Common myeloid progenitor, CD34-positive (primary cell): Measurements from ENCODE around the gene LOX.

Source experiments
- CTCF ChIA-PET: fragments of 350-600 bp; sonication (Branson Sonifier 250); formaldehyde crosslinking; loops from one replicate; lab custom pipeline; 2021; ENCODE audit warnings: antibody characterized with exemption; lab: Charles Lee
- POLR2A ChIA-PET: fragments of 350-600 bp; sonication (Branson Sonifier 250); formaldehyde crosslinking; loops from one replicate; lab custom pipeline; 2021; ENCODE audit warnings: antibody characterized with exemption; lab: Charles Lee
- DNase-seq, 3 donors: peaks; one replicate each; pipeline versions ENCODE4 v3.0.0 to v3.0.0-alpha.2; 2013
- H3K27ac ChIP-seq, 2 experiments: 1 replicate in 1 of 2; 2 replicates in 1 of 2; pipeline ENCODE4 v1.7.0; 2013; ENCODE audit warnings: inconsistent platforms in 2 of 2, low read length in 2 of 2, mild to moderate bottlenecking in 2 of 2, low read depth in 1 of 2, moderate library complexity in 1 of 2; ENCODE audit not compliant: severe bottlenecking in 2 of 2, insufficient read depth in 1 of 2, poor library complexity in 1 of 2
- H3K27me3 ChIP-seq, 5 experiments: replicated peaks in 2 of 5; 1 replicate in 3 of 5; 2 replicates in 2 of 5; pipeline versions ENCODE4 v1.6.1 to v1.7.0; 2013; ENCODE audit warnings: low read length in 4 of 5, mild to moderate bottlenecking in 2 of 5, moderate library complexity in 2 of 5, inconsistent platforms in 1 of 5; ENCODE audit not compliant: insufficient read depth in 5 of 5, control insufficient read depth in 4 of 5
- H3K36me3 ChIP-seq, 4 experiments: 1 replicate in 2 of 4; 2 replicates in 2 of 4; pipeline versions ENCODE4 v1.6.1 to v1.7.0; 2013; ENCODE audit warnings: low read length in 3 of 4, control low read depth in 1 of 4, mild to moderate bottlenecking in 1 of 4; ENCODE audit not compliant: control insufficient read depth in 4 of 4, insufficient read depth in 4 of 4
- H3K4me1 ChIP-seq, 4 experiments: 1 replicate in 3 of 4; 2 replicates in 1 of 4; pipeline versions ENCODE4 v1.6.1 to v1.7.1; 2013; ENCODE audit warnings: low read length in 3 of 4, mild to moderate bottlenecking in 3 of 4, control low read depth in 1 of 4, inconsistent platforms in 1 of 4, moderate library complexity in 1 of 4; ENCODE audit not compliant: control insufficient read depth in 4 of 4, insufficient read depth in 4 of 4; ENCODE audit errors: control extremely low read depth in 1 of 4
- H3K4me3 ChIP-seq, 7 experiments: 1 replicate in 4 of 7; 2 replicates in 3 of 7; pipeline versions ENCODE4 v1.5.1 to v1.7.0; 2013; ENCODE audit warnings: mild to moderate bottlenecking in 7 of 7, low read length in 6 of 7, moderate library complexity in 6 of 7, inconsistent platforms in 2 of 7, low read depth in 2 of 7, control low read depth in 1 of 7; ENCODE audit not compliant: insufficient read depth in 4 of 7, control insufficient read depth in 1 of 7; ENCODE audit errors: extremely low read depth in 1 of 7
- H3K9me3 ChIP-seq, 5 experiments: 1 replicate in 4 of 5; 2 replicates in 1 of 5; pipeline versions ENCODE4 v1.6.1 to v1.7.1; 2013; ENCODE audit warnings: low read length in 4 of 5, mild to moderate bottlenecking in 2 of 5, inconsistent platforms in 1 of 5, low read depth in 1 of 5, moderate library complexity in 1 of 5; ENCODE audit not compliant: control insufficient read depth in 4 of 5, insufficient read depth in 2 of 5; ENCODE audit errors: control extremely low read depth in 1 of 5
- WGBS: methylation state at CpG from one replicate; pipeline ENCODE4 v1.1.5; 2013; ENCODE audit not compliant: insufficient coverage; 5-methylcytosine and 5-hydroxymethylcytosine counted together

Gene LOX

DNA sequence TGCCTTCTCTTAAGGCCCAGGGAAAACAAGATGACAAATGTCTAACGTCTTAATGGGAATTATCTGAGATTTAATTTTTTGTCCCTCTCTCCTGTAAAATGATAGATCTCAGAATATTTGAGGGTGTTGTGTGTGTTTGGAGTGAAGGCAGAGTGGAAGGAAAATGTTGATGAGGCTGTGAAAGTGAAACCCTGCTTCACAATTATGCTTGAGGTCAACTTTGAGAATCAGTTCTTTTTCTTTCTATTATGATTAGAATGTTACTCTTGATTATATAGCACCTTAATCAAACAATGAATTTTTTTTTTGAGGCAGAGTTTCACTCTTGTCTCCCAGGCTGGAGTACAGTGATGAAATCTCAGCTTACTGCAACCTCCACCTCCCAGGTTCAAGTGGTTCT, 5.5 kb upstream of the LOX start:
- ChIA-PET CTCF (interaction anchor here (0.9 kb wide), 1 partner anchor 12 kb away, joined by 3 read pairs; no protein-coding TSS in a partner anchor), POLR2A (no interaction called here)
- no peak overlapping the region for H3K27ac ChIP-seq
- peaks cover 2 to 7% (median 2%) of the 10 kb centered on the region in 4 experiments for H3K4me1 ChIP-seq
- H3K9me3 ChIP-seq, result no peaks in the 10 kb centered on the region
- H3K36me3 ChIP-seq, result no peaks in the 10 kb centered on the region
- no CpG with 5 or more reads among the region's 1 CpG for WGBS
- H3K27me3 ChIP-seq, result peaks cover 0 to 2% (median 0%) of the 10 kb centered on the region in 5 experiments
- H3K4me3 ChIP-seq, result no peak overlapping the region
- no peak for DNase-seq

DNA sequence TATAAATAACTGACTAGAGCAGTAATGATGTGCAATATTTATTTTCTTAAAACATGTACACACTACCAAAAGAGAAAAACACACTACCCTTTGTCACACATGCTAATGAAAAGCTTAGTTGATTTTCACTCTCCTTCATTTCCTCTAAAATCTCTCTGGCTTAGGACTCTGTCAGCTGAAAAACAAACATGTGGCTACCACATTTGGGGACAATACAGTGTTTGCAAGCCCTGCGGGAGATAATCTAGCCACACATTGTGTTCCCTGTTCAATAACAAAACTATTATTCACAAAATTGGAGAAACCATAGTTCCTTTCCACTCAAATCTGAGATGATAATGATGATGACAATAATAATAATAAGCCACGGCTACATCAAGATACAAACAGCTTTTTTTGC, 3.5 kb upstream of the LOX start:
- H3K27me3 ChIP-seq, result peaks cover 0 to 4% (median 2%) of the 10 kb centered on the region in 5 experiments
- no CpG with 5 or more reads among the region's 2 CpGs for WGBS
- H3K4me1 ChIP-seq, result peaks cover 3 to 26% (median 22%) of the 10 kb centered on the region in 4 experiments
- no peaks in the 10 kb centered on the region for H3K36me3 ChIP-seq
- POLR2A ChIA-PET, result interaction anchor here (0.7 kb wide), 1 partner anchor 8 kb away, joined by 3 read pairs; no protein-coding TSS in a partner anchor
- no peak overlapping the region for H3K27ac ChIP-seq
- no peak for DNase-seq
- CTCF ChIA-PET, result interaction anchor here (0.6 to 1.2 kb wide), 2 partner anchors 18 to 114 kb away, joined by 3 read pairs; no protein-coding TSS in a partner anchor
- no peak overlapping the region for H3K4me3 ChIP-seq
- H3K9me3 ChIP-seq, result no peaks in the 10 kb centered on the region

DNA sequence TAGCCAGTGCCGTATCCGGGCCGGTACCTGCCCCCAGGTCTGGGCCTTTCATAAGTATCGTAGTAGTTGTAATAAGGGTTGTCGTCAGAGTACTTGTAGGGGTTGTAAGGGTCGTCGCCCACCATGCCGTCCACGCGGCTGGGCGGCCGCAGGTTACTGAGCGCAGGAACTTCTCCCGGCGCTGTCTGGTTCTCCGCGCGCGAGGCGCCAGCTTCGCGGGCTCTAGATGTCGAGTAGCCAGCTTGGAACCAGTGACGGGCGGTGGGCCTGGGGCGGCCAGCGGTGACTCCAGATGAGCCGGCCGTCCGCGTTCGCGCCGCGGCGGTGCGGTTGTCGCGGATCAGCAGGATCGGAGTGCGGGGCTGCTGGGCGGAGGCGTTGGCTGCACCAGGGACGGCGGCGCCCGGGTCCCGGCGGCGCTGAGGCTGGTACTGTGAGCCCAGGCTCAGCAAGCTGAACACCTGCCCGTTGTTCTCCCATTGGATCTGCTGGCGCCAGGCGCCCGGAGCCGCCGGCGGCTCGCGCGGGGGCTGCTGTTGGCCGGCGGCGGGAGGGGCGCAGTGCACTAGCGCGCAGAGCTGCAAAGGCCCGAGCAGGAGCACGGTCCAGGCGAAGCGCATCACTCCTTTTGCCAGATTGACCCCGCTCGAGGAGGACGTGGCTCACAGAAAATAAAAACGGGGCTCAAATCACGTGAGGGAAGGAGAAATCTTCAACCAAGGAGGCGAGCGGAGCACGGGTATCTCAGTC, 518 bp downstream of the LOX start:
- H3K4me1 ChIP-seq, result peaks cover 16 to 53% (median 29%) of the 10 kb centered on the region in 4 experiments
- peak overlapping the region; percentile 33 to 82 (median 67) for H3K4me3 ChIP-seq
- WGBS, result under 1% methylated on average over 75 of the region's 78 CpGs
- peaks cover 0 to 4% (median 2%) of the 10 kb centered on the region in 5 experiments for H3K27me3 ChIP-seq
- CTCF ChIA-PET, result interaction anchor here (0.7 to 2.9 kb wide), 8 partner anchors 17 to 121 kb away, joined by 3 to 16 read pairs (median 3); partner anchors contain the start of gene SRFBP1
- H3K9me3 ChIP-seq, result no peaks in the 10 kb centered on the region
- no peaks in the 10 kb centered on the region for H3K36me3 ChIP-seq
- H3K27ac ChIP-seq, result peak overlapping the region in 1 of 2 experiments; percentile 57
- POLR2A ChIA-PET, result no interaction called here
- DNase-seq, result peak in 2 of 3 donors; percentile 17 to 48

DNA sequence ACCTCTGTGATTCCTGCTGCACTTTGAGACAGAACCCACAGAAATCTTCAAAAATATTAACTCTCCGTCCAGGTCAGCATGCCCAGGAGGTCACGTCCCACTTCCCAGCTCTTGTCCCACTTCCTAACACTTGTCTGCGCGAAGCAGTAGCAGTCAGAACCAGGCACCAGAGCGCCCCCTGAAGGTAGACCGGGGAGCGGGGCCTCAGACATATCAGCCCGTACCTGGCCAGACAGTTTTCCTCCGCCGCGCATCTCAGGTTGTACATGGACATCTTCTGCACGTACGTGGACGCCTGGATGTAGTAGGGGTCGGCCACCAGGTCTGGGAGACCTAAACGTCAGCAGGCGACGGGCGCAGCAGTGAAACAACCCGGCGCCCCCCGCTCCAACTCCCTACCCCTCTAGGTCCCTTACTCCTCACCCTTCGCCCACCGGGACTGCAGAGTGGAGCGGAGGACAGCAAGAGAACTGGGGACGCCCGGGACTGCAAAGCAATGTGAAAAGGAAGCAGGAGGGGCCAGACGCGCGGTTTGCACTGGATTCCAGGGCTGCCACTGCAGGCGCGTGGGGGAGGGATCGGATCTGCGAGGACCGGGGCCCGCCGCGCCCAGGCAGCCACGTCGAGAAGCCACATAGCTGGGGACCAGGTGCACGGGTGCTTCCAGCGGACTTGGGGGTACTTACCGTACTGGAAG, 1.2 kb downstream of the LOX start:
- POLR2A ChIA-PET, result no interaction called here
- Histone ChIP-seq H3K27me3 (peaks cover 0 to 4% (median 2%) of the 10 kb centered on the region in 5 experiments), H3K4me3 (peak overlapping the region; percentile 33 to 82 (median 67)), H3K9me3 (no peaks in the 10 kb centered on the region), H3K36me3 (no peaks in the 10 kb centered on the region), H3K4me1 (peaks cover 16 to 56% (median 29%) of the 10 kb centered on the region in 4 experiments), H3K27ac (peak overlapping the region in 1 of 2 experiments; percentile 57)
- DNase-seq, result peak; percentile 63 to 90 (median 74)
- CTCF ChIA-PET, result interaction anchor here (0.7 to 2.9 kb wide), 17 partner anchors 12 to 126 kb away, joined by 3 to 16 read pairs (median 3); partner anchors contain the start of gene SRFBP1
- 0% methylated on average over 41 of the region's 43 CpGs for whole genome bisulfite sequencing

DNA sequence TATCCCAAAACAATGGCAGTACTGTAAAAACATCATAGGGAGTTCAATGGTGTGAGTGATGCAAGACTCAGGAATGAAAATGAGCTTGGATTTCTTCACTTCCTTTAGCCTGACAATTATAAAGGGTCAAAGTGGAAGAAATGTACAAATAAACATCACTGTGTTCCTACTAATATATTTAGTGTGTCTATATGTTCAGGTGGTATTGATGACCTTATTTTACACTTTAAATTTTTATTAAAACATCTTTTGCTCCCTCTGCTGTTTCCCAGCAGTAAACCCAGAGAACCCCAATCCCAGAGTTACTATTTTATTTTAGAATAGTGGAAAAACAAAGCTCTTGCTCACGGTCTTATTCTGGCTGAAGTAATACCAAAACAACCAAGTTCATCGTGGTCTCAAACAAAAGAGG, 2.0 kb downstream of the LOX start:
- H3K27ac ChIP-seq, result no peak overlapping the region
- no peaks in the 10 kb centered on the region for H3K36me3 ChIP-seq
- CTCF ChIA-PET, result interaction anchor here (0.7 to 2.9 kb wide), 12 partner anchors 11 to 125 kb away, joined by 3 to 16 read pairs (median 4); partner anchors contain the start of gene SRFBP1
- peaks cover 0 to 4% (median 2%) of the 10 kb centered on the region in 5 experiments for H3K27me3 ChIP-seq
- POLR2A ChIA-PET, result no interaction called here
- peaks cover 19 to 56% (median 29%) of the 10 kb centered on the region in 4 experiments for H3K4me1 ChIP-seq
- no CpG with 5 or more reads among the region's 2 CpGs for WGBS
- no peak for DNase-seq
- H3K4me3 ChIP-seq, result peak overlapping the region in 3 of 7 experiments; percentile 18 to 73 (median 66)
- H3K9me3 ChIP-seq, result no peaks in the 10 kb centered on the region

DNA sequence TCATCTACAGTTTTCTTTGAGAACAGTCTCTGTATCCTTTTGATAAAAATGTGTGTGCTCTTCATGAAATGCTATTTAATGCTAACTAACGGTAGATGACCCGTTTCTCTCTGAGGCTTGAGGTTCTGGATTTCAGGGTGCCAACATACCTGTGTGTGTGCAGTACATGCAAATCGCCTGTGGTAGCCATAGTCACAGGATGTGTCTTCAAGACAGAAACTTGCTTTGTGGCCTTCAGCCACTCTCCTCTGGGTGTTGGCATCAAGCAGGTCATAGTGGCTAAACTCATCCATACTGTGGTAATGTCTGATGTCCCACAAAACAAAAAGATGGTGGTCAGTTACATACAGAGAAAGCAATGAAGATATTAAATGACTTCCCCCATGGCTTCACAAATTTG, 4.2 kb downstream of the LOX start:
- peak in 1 of 3 donors; percentile 45 for DNase-seq
- H3K9me3 ChIP-seq, result no peaks in the 10 kb centered on the region
- peaks cover 19 to 53% (median 29%) of the 10 kb centered on the region in 4 experiments for H3K4me1 ChIP-seq
- H3K27me3 ChIP-seq, result peaks cover 0 to 4% (median 2%) of the 10 kb centered on the region in 5 experiments
- 57% methylated on average over 3 of the region's 3 CpGs for WGBS
- POLR2A ChIA-PET, result no interaction called here
- peak overlapping the region in 1 of 7 experiments; percentile 23 for H3K4me3 ChIP-seq
- no peaks in the 10 kb centered on the region for H3K36me3 ChIP-seq
- CTCF ChIA-PET, result no interaction called here
- H3K27ac ChIP-seq, result no peak overlapping the region
